IMR-90 (cell line): Measurements from ENCODE around the gene EGFL8. TPM values are rescaled to one million over a fixed set of nuclear protein-coding genes. Genes with fewer than 3 reads are reported as not detected.

ENCODE experiments used
- ATAC-seq: fragments of 200-7000 bp; cut with Tn5 transposase; 2 replicates; pipeline ENCODE4 v1.9.1; 2020; ENCODE audit warnings: low read depth, mild to moderate bottlenecking, moderate library complexity
- BruUV-seq: library from RNA; stranded (reverse); fragments of 400-500 nt; replicated peaks from 2 replicates; lab custom pipeline; 2021; lab: Mats Ljungman, UMichigan
- CTCF ChIA-PET: fragments of 300-600 bp; formaldehyde crosslinking; extraction: SDS; loops from one replicate; lab custom pipeline; 2021; ENCODE audit warnings: antibody characterized with exemption; lab: Yijun Ruan, JAX
- POLR2A ChIA-PET: fragments of 300-600 bp; sonication (Branson Sonifier 250); formaldehyde crosslinking; loops from one replicate; lab custom pipeline; 2022; ENCODE audit warnings: antibody characterized with exemption; ENCODE audit not compliant: unreplicated experiment; lab: Charles Lee
- DNase-seq: peaks from one replicate; pipeline ENCODE4 v3.0.0; 2013
- H2AFZ ChIP-seq: replicated peaks from 2 replicates; pipeline ENCODE3; 2013; ENCODE audit warnings: low read length, mild to moderate bottlenecking; ENCODE audit not compliant: poor library complexity
- H2AK5ac ChIP-seq: 2 replicates; pipeline ENCODE4 v1.6.1; 2013; ENCODE audit warnings: low read depth, low read length, inconsistent platforms
- H2AK9ac ChIP-seq: replicated peaks from 2 replicates; pipeline ENCODE3; 2013; ENCODE audit warnings: mild to moderate bottlenecking, low read depth, low read length, moderate library complexity; ENCODE audit not compliant: poor library complexity
- H2BK120ac ChIP-seq: 2 replicates; pipeline ENCODE4 v1.6.1; 2013; ENCODE audit warnings: low read depth, low read length, inconsistent platforms
- H2BK15ac ChIP-seq: 3 replicates; pipeline ENCODE4 v1.6.1; 2013; ENCODE audit warnings: low read depth, low read length, inconsistent platforms
- H2BK20ac ChIP-seq: 2 replicates; pipeline ENCODE4 v1.6.1; 2013; ENCODE audit warnings: low read depth, mild to moderate bottlenecking, inconsistent platforms, low read length, moderate library complexity
- H2BK5ac ChIP-seq: 2 replicates; pipeline ENCODE4 v1.6.1; 2013; ENCODE audit warnings: mild to moderate bottlenecking, low read depth, low read length, inconsistent platforms; ENCODE audit not compliant: poor library complexity, severe bottlenecking
- H3K14ac ChIP-seq: replicated peaks from 2 replicates; pipeline ENCODE4 v1.6.1; 2013; ENCODE audit warnings: low read depth, low read length, inconsistent platforms
- H3K18ac ChIP-seq: 2 replicates; pipeline ENCODE4 v1.6.1; 2013; ENCODE audit warnings: low read depth, low read length, control low read depth
- H3K23ac ChIP-seq: 2 replicates; pipeline ENCODE4 v1.6.1; 2013; ENCODE audit warnings: low read depth, low read length, inconsistent platforms
- H3K27ac ChIP-seq: 2 replicates; pipeline ENCODE4 v1.5.1; 2013; ENCODE audit warnings: mild to moderate bottlenecking, control low read depth, low read length; ENCODE audit not compliant: insufficient read depth
- H3K27me3 ChIP-seq: 2 replicates; pipeline ENCODE4 v1.6.1; 2013; ENCODE audit warnings: low read length; ENCODE audit not compliant: control insufficient read depth, insufficient read depth
- H3K36me3 ChIP-seq: 2 replicates; pipeline ENCODE4 v1.6.1; 2013; ENCODE audit warnings: low read length, mixed read lengths; ENCODE audit not compliant: control insufficient read depth, insufficient read depth
- H3K4ac ChIP-seq: 2 replicates; pipeline ENCODE4 v1.6.1; 2013; ENCODE audit warnings: low read depth, low read length, inconsistent platforms
- H3K4me1 ChIP-seq: 2 replicates; pipeline ENCODE4 v1.6.1; 2013; ENCODE audit warnings: low read length, mixed read lengths; ENCODE audit not compliant: control insufficient read depth, insufficient read depth
- H3K4me2 ChIP-seq: 2 replicates; pipeline ENCODE4 v1.6.1; 2013; ENCODE audit warnings: low read depth, mild to moderate bottlenecking, control low read depth, low read length, moderate library complexity
- H3K4me3 ChIP-seq: 2 replicates; pipeline ENCODE4 v1.5.1; 2013; ENCODE audit warnings: low read depth, mild to moderate bottlenecking, control low read depth, low read length, moderate library complexity; ENCODE audit not compliant: insufficient read depth
- H3K56ac ChIP-seq: 2 replicates; pipeline ENCODE4 v1.6.1; 2013; ENCODE audit warnings: low read length, inconsistent platforms; ENCODE audit not compliant: insufficient read depth; ENCODE audit errors: extremely low read depth
- H3K79me1 ChIP-seq, 2 experiments: 2 replicates each; pipeline ENCODE4 v1.6.1; 2013; ENCODE audit warnings: low read length in 2 of 2, inconsistent platforms in 1 of 2, low read depth in 1 of 2
- H3K9ac ChIP-seq: 2 replicates; pipeline ENCODE4 v1.6.1; 2013; ENCODE audit warnings: low read depth, low read length, control low read depth
- H3K9me1 ChIP-seq: 2 replicates; pipeline ENCODE4 v1.6.1; 2013; ENCODE audit warnings: low read length, inconsistent platforms; ENCODE audit not compliant: insufficient read depth
- H3K9me3 ChIP-seq: 2 replicates; pipeline ENCODE4 v1.6.1; 2013; ENCODE audit warnings: low read length; ENCODE audit not compliant: control insufficient read depth, insufficient read depth
- H4K20me1 ChIP-seq: 2 replicates; pipeline ENCODE4 v1.6.1; 2013; ENCODE audit warnings: low read length, inconsistent platforms; ENCODE audit not compliant: insufficient read depth
- H4K5ac ChIP-seq: 2 replicates; pipeline ENCODE4 v1.6.1; 2013; ENCODE audit warnings: mild to moderate bottlenecking, low read depth, low read length, control low read depth
- H4K8ac ChIP-seq, 2 experiments: 2 replicates each; pipeline ENCODE4 v1.6.1; 2013; ENCODE audit warnings: low read depth in 2 of 2, low read length in 2 of 2, control low read depth in 1 of 2, inconsistent platforms in 1 of 2
- H4K91ac ChIP-seq: 2 replicates; pipeline ENCODE4 v1.6.1; 2013; ENCODE audit warnings: low read depth, low read length, inconsistent platforms; ENCODE audit not compliant: insufficient read depth
- BHLHE40 ChIP-seq: fragments of 150-350 bp; IDR thresholded peaks from 2 replicates; pipeline ENCODE4 v1.6.1; 2016; ENCODE audit warnings: mild to moderate bottlenecking, low read depth, low read length
- CEBPB ChIP-seq: IDR thresholded peaks from 2 replicates; pipeline ENCODE4 v1.6.1; 2012; ENCODE audit warnings: low read depth, low read length, improper control_type of control experiment
- FOS ChIP-seq: fragments of 150-350 bp; IDR thresholded peaks from 2 replicates; pipeline ENCODE4 v1.6.1; 2016; ENCODE audit warnings: low read depth, low read length
- MAFK ChIP-seq: IDR thresholded peaks from 2 replicates; pipeline ENCODE4 v1.6.1; 2012; ENCODE audit warnings: low read depth, low read length, improper control_type of control experiment
- MAZ ChIP-seq: IDR thresholded peaks from 2 replicates; pipeline ENCODE4 v1.6.1; 2012; ENCODE audit warnings: low read depth, mild to moderate bottlenecking, low read length, improper control_type of control experiment, moderate library complexity, borderline replicate concordance
- MXI1 ChIP-seq: IDR thresholded peaks from 2 replicates; pipeline ENCODE4 v1.6.1; 2012; ENCODE audit warnings: low read depth, mild to moderate bottlenecking, low read length, moderate library complexity, borderline replicate concordance
- NFE2L2 ChIP-seq: fragments of 150-350 bp; IDR thresholded peaks from 2 replicates; pipeline ENCODE4 v1.6.1; 2016; ENCODE audit warnings: low read depth, mild to moderate bottlenecking, low read length
- POLR2A ChIP-seq: IDR thresholded peaks from 2 replicates; pipeline ENCODE4 v1.6.1; 2012; ENCODE audit warnings: mild to moderate bottlenecking, low read depth, low read length
- RAD21 ChIP-seq: IDR thresholded peaks from 2 replicates; pipeline ENCODE4 v1.6.1; 2012; ENCODE audit warnings: low read length, improper control_type of control experiment
- RCOR1 ChIP-seq: IDR thresholded peaks from 2 replicates; pipeline ENCODE4 v1.6.1; 2012; ENCODE audit warnings: mild to moderate bottlenecking, low read length, improper control_type of control experiment; ENCODE audit not compliant: insufficient replicate concordance
- SMC3 ChIP-seq: fragments of 150-350 bp; IDR thresholded peaks from 2 replicates; pipeline ENCODE4 v1.6.1; 2016; ENCODE audit warnings: low read depth, mild to moderate bottlenecking, antibody characterized with exemption, low read length, moderate library complexity
- WGBS, 2 experiments: methylation state at CpG; one replicate each; pipeline versions ENCODE4 v1.1.5 to v1.1.7; 2013; ENCODE audit warnings: missing lambda C conversion rate in 2 of 2; ENCODE audit not compliant: insufficient read length in 1 of 2; ENCODE audit errors: extremely low coverage in 2 of 2; 5-methylcytosine and 5-hydroxymethylcytosine counted together
- dilution Hi-C: fragments of 300-500 bp; cut with HindIII; formaldehyde crosslinking; loops from one replicate; pipeline ENCODE4 v1.14.3; 2018; ENCODE audit warnings: low sequenced_read_pairs; ENCODE audit not compliant: unreplicated experiment
- in situ Hi-C: fragments of 300-500 bp; cut with MboI; formaldehyde crosslinking; loops from 3 replicates; pipeline ENCODE4 v1.14.3; 2019; ENCODE audit warnings: low sequenced_read_pairs, inconsistent platforms, mixed read lengths
- intact Hi-C: fragments of 100-400 bp; cut with micrococcal nuclease; formaldehyde crosslinking; loops from 2 replicates; pipeline ENCODE4 v1.10.0; 2022
- polyA plus RNA-seq, 3 experiments: library from polyadenylated mRNA; depleted of rRNA; stranded (reverse); fragments of >200 nt; gene quantifications; 2 replicates each; pipeline ENCODE4 v1.2.3, GENCODE V29; 2012; ENCODE audit warnings: low replicate concordance in 1 of 3
- total RNA-seq: library from RNA; depleted of rRNA; stranded (reverse); fragments of >200 nt; gene quantifications from 2 replicates; pipeline ENCODE4 v1.2.3, GENCODE V29; 2012
- TF ChIP-seq, protein P1 (sequence below): fragments of 150-350 bp; IDR thresholded peaks from 2 replicates; pipeline ENCODE4 v1.6.1; 2017; ENCODE audit warnings: mild to moderate bottlenecking, antibody characterized with exemption, low read length, low read depth

Gene EGFL8
- total and polyA plus RNA-seq, 2 of the 4 experiments (the other 2 are of a cell fraction) = 0.18 to 4.7 TPM

DNA sequence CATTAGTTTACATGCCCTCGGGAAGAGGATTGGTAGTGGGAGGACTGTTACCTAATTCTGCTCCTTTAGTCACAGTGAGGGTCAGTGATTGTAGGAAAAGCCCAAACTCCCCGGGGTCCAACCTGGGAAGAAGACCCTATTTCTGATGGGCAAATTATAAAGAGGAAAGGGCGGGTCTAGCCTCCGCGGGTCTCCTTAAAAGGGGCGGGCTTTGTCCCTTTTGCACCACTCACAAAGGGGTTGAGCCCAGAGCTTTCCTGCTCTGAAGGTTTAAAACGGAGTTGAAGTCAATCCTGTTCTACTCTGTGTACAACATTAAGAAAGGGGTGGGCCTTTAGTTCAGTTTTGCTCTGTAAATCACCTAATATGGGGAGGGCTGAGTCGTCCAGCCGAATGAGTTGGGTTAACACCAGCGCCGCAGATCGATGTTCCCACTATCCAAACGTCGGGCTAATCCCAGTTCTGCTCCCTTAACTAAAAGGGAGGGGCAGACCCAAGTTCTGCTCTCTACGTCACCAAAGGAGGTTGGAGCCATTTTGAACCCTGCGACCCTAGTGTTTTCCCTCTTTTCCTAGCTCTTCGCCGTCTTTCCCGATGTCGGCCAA is 12.9 kb downstream of the EGFL8 start (continued):
- TF ChIP-seq SMC3 = no peak

DNA sequence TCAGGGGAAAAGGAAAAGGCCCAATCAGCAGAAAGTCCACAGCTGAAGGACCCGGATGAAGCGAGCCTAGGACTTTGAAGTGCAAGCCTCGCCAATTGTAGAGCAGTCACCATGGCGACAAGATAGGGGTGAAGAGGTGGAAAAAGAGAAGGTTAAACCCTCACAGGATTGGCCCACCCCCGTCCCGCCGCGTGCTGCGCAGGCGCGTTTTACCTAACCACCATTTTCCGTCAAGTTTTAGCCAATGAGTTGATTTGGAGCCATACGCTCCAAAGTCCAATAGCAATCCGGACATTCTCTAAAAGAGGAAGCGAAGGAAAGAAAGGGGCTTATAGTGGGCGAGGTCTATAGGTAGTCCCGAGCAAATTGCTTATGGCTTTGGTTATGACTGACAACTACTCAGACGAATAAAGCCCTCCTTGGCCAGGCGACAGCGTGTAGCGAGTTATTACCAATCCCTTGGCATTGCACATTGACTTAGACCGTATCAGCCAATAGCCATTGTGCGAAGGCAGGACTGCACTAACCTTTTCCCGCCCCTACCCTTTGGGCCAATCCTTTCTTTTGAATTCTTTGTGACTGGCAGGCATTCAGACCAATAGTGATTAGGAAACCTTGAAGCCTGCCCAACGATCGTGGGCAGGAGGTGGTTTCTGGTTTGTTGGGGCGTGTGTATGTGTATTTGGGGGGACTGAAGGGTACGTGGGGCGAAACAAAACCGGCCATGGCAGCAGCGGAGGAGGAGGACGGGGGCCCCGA is 13.6 kb downstream of the EGFL8 start, which contains the start of gene RNF5:
Gene RNF5, plus strand, starts transcription at position 618 of the 759 bp plus-strand sequence. Its CDS starts 107 bp downstream, at position 725.
- Histone ChIP-seq H3K23ac (peak within 1 kb of the TSS; percentile 88), H3K4me1 (peaks cover 5% of the 10 kb centered on the region), H3K56ac (peak within 1 kb of the TSS; percentile 91), H2AK9ac (peak within 1 kb of the TSS; percentile 92), H3K18ac (peak within 1 kb of the TSS; percentile 70), H3K9ac (peak within 1 kb of the TSS; percentile 92), H3K4me3 (peak within 1 kb of the TSS; percentile 65), H3K4me2 (peak within 1 kb of the TSS; percentile 99), H4K20me1 (peaks cover 3% of the 10 kb centered on the region; the same call in 1 of the 2 replicates), H2BK120ac (peak within 1 kb of the TSS; percentile 65), H4K8ac (peak within 1 kb of the TSS; percentile 58 to 89), H3K27ac (peak within 1 kb of the TSS; percentile 74), H2AK5ac (peak within 1 kb of the TSS; percentile 94), H3K27me3 (no peaks in the 10 kb centered on the region), H3K9me1 (peaks cover 25% of the 10 kb centered on the region), H4K91ac (peak within 1 kb of the TSS; percentile 85), H2BK20ac (no peak within 1 kb of the TSS; the same call in none of the 2 replicates), H2BK5ac (peak within 1 kb of the TSS; percentile 90), H3K9me3 (no peaks in the 10 kb centered on the region), H2BK15ac (peak within 1 kb of the TSS; percentile 28; the same call in 2 of the 3 replicates), H3K36me3 (peaks cover 11% of the 10 kb centered on the region; the same call in 1 of the 2 replicates), H2AFZ (peak within 1 kb of the TSS; percentile 85), H3K14ac (peak within 1 kb of the TSS; percentile 95), H3K4ac (peak within 1 kb of the TSS; percentile 92), H4K5ac (peak within 1 kb of the TSS; percentile 77), H3K79me1 (peaks cover 29 to 57% of the 10 kb centered on the region in 2 experiments)
- TF ChIP-seq, protein P1, sequence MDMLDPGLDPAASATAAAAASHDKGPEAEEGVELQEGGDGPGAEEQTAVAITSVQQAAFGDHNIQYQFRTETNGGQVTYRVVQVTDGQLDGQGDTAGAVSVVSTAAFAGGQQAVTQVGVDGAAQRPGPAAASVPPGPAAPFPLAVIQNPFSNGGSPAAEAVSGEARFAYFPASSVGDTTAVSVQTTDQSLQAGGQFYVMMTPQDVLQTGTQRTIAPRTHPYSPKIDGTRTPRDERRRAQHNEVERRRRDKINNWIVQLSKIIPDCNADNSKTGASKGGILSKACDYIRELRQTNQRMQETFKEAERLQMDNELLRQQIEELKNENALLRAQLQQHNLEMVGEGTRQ = 0 out of 2 replicates have a peak, but pooled peaks have one; percentile 11
- TF ChIP-seq RCOR1 (no peak), CEBPB (peak; percentile 71), NFE2L2 (0 out of 2 replicates have a peak, but pooled peaks have one; percentile 29), MAZ (peak; percentile 27; the same call in 1 of the 2 replicates), MXI1 (peak; percentile 35; the same call in 1 of the 2 replicates), POLR2A (peak; percentile 23; the same call in 1 of the 2 replicates), RAD21 (no peak), FOS (peak; percentile 44; the same call in 1 of the 2 replicates), MAFK (peak; percentile 97), BHLHE40 (peak; percentile 39; the same call in 1 of the 2 replicates)
- in situ Hi-C loops = loop anchor here (10.0 to 25.0 kb wide), 2 partner anchors 203 to 784 kb away; partner anchors contain the start of genes BRD2, DXO and HLA-DMA
- 0% methylated on average over 9 of the region's 33 CpGs; no CpG with 5 or more reads in 1 of the 2 experiments for WGBS, 2 experiments
- ATAC-seq (peak; percentile 78), DNase-seq (peak; percentile 100)
- CTCF ChIA-PET = interaction anchor here (0.6 to 0.7 kb wide), 2 partner anchors 63 to 609 kb away, joined by 3 read pairs; no protein-coding TSS in a partner anchor
- dilution Hi-C loops = no loop called here
- no TSS peak for BruUV-seq
- POLR2A ChIA-PET = interaction anchor here (0.6 to 1.4 kb wide), 5 partner anchors 10 to 19 kb away, joined by 3 to 6 read pairs (median 4); no protein-coding TSS in a partner anchor
- intact Hi-C loops = loop anchor here (2.0 to 5.0 kb wide), 2 partner anchors 25 to 61 kb away; no protein-coding TSS in a partner anchor
